Stimulated activated memory B cell treated with anti-CD40 and anti-IgM and Interleukin-4, amounts not matched to agents 10 μg/mL and 1 μg/mL and 100 μg/mL, for 72 hours (primary cell): ENCODE measurements around the gene CRTAC1.

ENCODE experiments used
- ATAC-seq: fragments of 150-1000 bp; cut with Tn5 transposase; 2 replicates; pipeline ENCODE4 v1.10.0; 2021
- H3K27ac Mint-ChIP-seq: one replicate; pipeline ENCODE4 v1.8.0; 2022; ENCODE audit warnings: mild to moderate bottlenecking, mixed read lengths
- H3K27me3 Mint-ChIP-seq: one replicate; pipeline ENCODE4 v1.8.0; 2022; ENCODE audit warnings: mixed read lengths
- H3K36me3 Mint-ChIP-seq: one replicate; pipeline ENCODE4 v1.8.0; 2022; ENCODE audit warnings: mixed read lengths
- H3K4me1 Mint-ChIP-seq: one replicate; pipeline ENCODE4 v1.8.0; 2022; ENCODE audit warnings: mixed read lengths
- H3K4me3 Mint-ChIP-seq: one replicate; pipeline ENCODE4 v1.8.0; 2022; ENCODE audit warnings: mild to moderate bottlenecking, moderate library complexity, mixed read lengths
- H3K9me3 Mint-ChIP-seq: one replicate; pipeline ENCODE4 v1.8.0; 2022; ENCODE audit warnings: mixed read lengths

The CRTAC1 gene

GRCh38 chr10:98012644-98013043 is 17.8 kb downstream of the CRTAC1 start:
- Mint-ChIP-seq H3K9me3 (no peaks in the 10 kb centered on the region), H3K27ac (no peak overlapping the region), H3K4me1 (no peaks in the 10 kb centered on the region), H3K27me3 (peaks cover 38% of the 10 kb centered on the region), H3K4me3 (no peak overlapping the region), H3K36me3 (no peaks in the 10 kb centered on the region)
- no peak for ATAC-seq

- H3K27me3 Mint-ChIP-seq, result peaks cover 30% of the 10 kb centered on the region
- H3K4me1 Mint-ChIP-seq, result no peaks in the 10 kb centered on the region
- no peak for ATAC-seq
- no peak overlapping the region for H3K27ac Mint-ChIP-seq
- H3K9me3 Mint-ChIP-seq, result no peaks in the 10 kb centered on the region
- H3K36me3 Mint-ChIP-seq, result no peaks in the 10 kb centered on the region
- no peak overlapping the region for H3K4me3 Mint-ChIP-seq
Measured at GRCh38 chr10:98010939-98011685, 19.3 kb downstream of the CRTAC1 start.

DNA sequence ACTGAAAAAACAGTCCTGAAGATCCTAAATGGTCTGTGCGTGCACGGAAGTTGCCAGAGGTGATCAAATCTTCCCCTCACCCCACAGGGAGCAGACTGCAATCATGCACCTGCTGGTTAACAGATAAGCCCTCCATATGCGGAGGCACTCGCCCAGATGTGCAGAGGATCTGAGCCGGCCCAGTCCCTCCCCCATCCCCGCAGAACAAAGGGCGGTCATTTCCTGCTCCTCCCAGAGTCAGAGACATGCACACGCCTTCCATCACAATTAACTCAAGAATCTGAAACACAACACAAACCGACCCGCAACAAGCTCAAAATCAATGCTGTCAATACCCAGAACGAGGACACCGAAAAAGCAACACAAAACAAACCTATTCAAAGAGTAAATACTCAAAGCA is 24.2 kb downstream of the CRTAC1 start:
- no peaks in the 10 kb centered on the region for H3K9me3 Mint-ChIP-seq
- H3K27ac Mint-ChIP-seq, result no peak overlapping the region
- H3K36me3 Mint-ChIP-seq, result no peaks in the 10 kb centered on the region
- peaks cover 10% of the 10 kb centered on the region for H3K27me3 Mint-ChIP-seq
- no peak overlapping the region for H3K4me3 Mint-ChIP-seq
- ATAC-seq, result no peak
- H3K4me1 Mint-ChIP-seq, result no peaks in the 10 kb centered on the region

DNA sequence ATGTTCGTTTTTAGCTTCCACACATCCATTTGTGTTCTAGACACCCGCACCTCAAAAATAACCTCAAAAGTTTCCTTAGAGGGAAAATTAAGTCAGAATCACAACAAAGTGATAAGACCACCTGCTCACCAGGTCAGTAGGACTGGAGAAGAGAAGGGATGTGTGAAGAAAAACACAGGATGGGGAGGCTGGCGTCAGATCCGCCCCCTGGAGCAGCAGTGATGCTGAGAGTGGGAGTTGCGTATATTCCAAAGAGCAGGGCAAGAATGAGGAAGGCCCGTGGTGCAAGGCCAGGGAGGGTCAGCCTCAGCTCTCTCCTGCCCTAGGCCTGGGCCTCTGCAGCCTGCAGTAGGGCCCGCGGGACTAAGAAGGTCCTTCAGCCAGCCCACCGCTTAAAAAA is 28.7 kb downstream of the CRTAC1 start:
- H3K27me3 Mint-ChIP-seq, result peaks cover 20% of the 10 kb centered on the region
- ATAC-seq, result no peak
- no peak overlapping the region for H3K4me3 Mint-ChIP-seq
- H3K36me3 Mint-ChIP-seq, result no peaks in the 10 kb centered on the region
- no peaks in the 10 kb centered on the region for H3K4me1 Mint-ChIP-seq
- no peak overlapping the region for H3K27ac Mint-ChIP-seq
- H3K9me3 Mint-ChIP-seq, result peaks cover 9% of the 10 kb centered on the region

DNA sequence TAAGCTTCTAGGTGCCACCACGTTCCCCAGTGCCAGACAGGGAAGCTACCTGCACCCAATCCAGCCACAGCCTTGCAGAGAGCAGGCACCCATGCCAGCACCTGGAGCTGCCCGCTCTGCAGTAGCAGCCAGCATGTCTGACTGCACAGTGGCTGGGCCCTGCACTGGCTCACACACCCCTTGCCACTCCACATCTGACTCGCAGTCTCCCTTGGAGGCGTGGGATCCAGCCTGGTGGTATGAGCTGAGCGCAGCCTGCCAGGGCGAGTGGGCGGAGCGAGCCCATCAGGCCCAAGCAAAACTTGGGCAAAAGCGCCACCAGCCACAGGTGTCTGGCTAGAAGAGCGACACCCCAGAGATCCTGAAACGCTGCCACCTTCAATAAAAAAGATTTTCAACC is 30.1 kb downstream of the CRTAC1 start:
- H3K36me3 Mint-ChIP-seq, result no peaks in the 10 kb centered on the region
- no peak overlapping the region for H3K4me3 Mint-ChIP-seq
- peaks cover 9% of the 10 kb centered on the region for H3K9me3 Mint-ChIP-seq
- no peak overlapping the region for H3K27ac Mint-ChIP-seq
- ATAC-seq, result peak; percentile 8
- peaks cover 11% of the 10 kb centered on the region for H3K27me3 Mint-ChIP-seq
- H3K4me1 Mint-ChIP-seq, result no peaks in the 10 kb centered on the region

DNA sequence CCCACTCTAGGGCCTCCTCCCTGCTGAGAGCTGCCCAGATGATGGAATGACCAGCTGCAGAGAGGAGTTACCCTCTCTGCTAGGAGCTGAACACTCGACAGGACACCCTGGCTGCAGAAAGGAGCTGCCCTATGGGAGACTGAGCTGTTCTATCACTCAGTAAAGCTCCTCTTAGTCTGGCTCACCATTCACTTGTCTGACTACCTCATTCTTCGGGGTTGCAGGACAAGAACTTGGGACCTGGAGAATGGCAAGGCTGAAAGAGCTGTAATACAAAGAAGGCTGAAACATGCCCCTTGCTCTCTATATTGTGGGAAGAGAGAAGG is 30.5 kb downstream of the CRTAC1 start:
- no peak for ATAC-seq

DNA sequence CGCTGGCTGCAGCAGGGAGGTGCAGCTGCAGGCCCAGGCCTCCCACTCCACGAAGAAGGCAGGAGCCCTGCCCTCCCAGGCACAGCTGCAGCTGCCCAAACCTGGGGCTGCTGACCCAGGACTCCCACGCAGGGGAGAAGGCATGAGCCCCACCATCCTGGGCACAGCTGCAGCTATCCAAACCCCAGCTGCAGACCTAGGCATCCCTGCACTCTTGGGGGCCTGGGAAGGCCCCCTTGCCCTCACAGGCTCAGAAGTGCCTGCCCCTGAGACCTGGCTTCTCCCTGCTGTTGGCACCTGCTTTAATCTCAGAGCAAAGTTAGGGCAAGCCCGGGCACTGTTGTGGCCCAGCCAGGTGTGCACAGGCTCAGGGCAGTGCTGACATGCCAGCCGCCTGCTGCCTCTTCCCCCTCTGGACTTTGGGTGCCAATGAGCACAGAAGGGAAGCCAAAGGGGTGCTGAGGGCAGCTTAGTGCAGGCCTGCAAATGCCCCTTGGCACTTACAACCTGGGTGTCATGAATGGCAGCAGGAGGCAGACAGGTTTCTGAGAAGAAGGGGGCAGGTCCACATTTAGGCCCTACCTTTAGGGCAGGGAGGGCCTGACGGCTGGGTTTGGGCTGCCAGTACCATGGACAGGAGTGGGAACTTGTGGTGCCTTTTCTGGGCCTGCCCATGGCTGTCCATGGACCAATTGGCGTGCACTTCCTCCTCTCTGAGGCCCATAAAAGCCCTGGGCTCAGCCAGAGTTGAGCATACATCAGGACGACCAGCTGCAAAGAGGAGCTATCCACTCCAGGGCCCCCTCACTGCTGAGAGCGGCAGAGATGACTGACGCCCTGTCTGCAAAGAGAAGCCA is 31.1 kb downstream of the CRTAC1 start:
- H3K36me3 Mint-ChIP-seq, result no peaks in the 10 kb centered on the region
- peaks cover 9% of the 10 kb centered on the region for H3K9me3 Mint-ChIP-seq
- ATAC-seq, result peak; percentile 43
- H3K27me3 Mint-ChIP-seq, result peaks cover 11% of the 10 kb centered on the region
- H3K4me1 Mint-ChIP-seq, result no peaks in the 10 kb centered on the region
- H3K4me3 Mint-ChIP-seq, result no peak overlapping the region
- H3K27ac Mint-ChIP-seq, result no peak overlapping the region

More for the DNA sequence above, 30.5 kb downstream of the CRTAC1 start:
- H3K36me3 Mint-ChIP-seq, result no peaks in the 10 kb centered on the region
- no peak overlapping the region for H3K27ac Mint-ChIP-seq
- H3K4me3 Mint-ChIP-seq, result no peak overlapping the region
- H3K4me1 Mint-ChIP-seq, result no peaks in the 10 kb centered on the region
- peaks cover 9% of the 10 kb centered on the region for H3K9me3 Mint-ChIP-seq
- peaks cover 11% of the 10 kb centered on the region for H3K27me3 Mint-ChIP-seq

DNA sequence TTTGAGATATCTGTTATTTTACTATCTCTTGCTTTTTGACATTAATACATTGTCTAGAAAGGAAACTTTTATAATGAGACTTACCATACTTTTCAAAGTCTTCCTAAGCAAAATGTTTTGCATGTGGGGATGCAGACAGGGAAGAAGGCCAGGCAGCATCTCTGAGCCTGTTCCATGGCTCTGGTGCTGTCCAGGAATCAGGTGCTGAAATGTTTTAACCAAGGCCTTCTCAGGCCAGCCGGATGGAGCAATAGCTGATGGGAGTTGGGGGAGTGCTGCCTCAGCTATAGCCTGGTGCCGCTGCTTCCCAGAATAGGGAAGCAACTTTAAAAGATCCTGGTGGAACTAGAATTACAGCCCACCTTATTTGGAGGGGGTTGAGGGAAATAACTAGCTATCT is 38.5 kb downstream of the CRTAC1 start:
- no peaks in the 10 kb centered on the region for H3K36me3 Mint-ChIP-seq
- no peaks in the 10 kb centered on the region for H3K4me1 Mint-ChIP-seq
- H3K27ac Mint-ChIP-seq, result no peak overlapping the region
- no peak for ATAC-seq
- no peaks in the 10 kb centered on the region for H3K9me3 Mint-ChIP-seq
- no peak overlapping the region for H3K4me3 Mint-ChIP-seq
- H3K27me3 Mint-ChIP-seq, result peaks cover 24% of the 10 kb centered on the region

DNA sequence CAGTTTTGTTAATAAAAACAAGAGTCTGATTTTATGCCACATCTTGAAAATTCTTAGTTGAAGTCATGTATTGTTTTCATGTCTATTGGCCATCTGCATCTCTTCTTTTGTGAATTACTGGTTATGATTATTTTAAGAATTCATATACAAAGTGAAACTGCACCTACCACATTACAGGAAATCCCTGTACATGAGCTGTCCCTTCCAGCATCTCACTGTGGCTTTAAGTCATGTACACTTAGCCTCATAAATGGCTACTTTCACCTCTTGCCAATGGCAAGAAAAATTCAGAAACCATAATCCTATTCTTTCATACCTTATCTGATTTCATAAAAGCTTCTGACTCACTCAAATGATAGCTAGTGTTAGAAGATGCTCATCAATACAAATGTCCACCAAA is 48.6 kb downstream of the CRTAC1 start:
- no peak overlapping the region for H3K27ac Mint-ChIP-seq
- H3K9me3 Mint-ChIP-seq, result no peaks in the 10 kb centered on the region
- peaks cover 65% of the 10 kb centered on the region for H3K27me3 Mint-ChIP-seq
- H3K4me3 Mint-ChIP-seq, result no peak overlapping the region
- no peak for ATAC-seq
- no peaks in the 10 kb centered on the region for H3K36me3 Mint-ChIP-seq
- no peaks in the 10 kb centered on the region for H3K4me1 Mint-ChIP-seq

DNA sequence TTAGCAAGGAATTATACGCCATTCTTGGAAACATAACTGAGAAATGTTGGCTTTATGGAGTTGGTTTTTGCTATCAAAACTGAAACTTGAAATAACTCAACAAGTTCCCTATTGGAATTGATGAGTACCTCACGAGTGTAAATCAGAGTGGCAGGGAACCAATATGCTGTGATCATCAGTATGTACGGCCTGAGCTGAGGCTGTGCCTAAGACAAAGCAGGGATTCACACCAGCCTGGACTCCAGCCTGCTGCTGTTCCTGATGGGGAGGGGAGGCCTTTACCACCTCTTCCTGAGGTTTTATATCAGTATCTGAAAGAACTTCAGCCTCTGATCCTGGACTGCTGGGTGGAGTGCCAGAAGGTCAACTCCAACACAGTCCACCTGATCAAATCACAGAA is 52.7 kb downstream of the CRTAC1 start:
- no peaks in the 10 kb centered on the region for H3K9me3 Mint-ChIP-seq
- no peaks in the 10 kb centered on the region for H3K36me3 Mint-ChIP-seq

DNA sequence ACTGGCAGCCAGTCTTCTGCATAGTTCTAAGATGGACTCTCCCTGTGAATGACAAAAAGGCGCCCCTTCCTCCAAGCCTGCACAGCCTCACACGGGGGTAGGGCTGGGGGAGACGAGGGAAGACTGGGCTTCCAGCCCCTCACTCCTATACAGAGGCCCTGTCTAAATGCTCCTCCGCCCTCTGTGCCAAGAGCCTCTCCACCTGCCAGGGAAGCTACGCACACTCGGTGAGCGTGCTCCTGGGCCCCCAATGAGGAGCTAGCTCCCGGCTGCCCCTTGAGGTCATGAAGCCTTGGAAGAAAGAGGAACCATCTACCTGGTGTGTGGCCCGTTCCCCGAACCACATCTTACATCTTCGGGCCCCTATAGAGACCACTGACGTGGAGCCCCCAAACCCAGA is 54.8 kb downstream of the CRTAC1 start:
- H3K4me3 Mint-ChIP-seq, result no peak overlapping the region
- ATAC-seq, result no peak
- peaks cover 67% of the 10 kb centered on the region for H3K27me3 Mint-ChIP-seq
- no peaks in the 10 kb centered on the region for H3K4me1 Mint-ChIP-seq
- no peak overlapping the region for H3K27ac Mint-ChIP-seq
- H3K36me3 Mint-ChIP-seq, result no peaks in the 10 kb centered on the region
- no peaks in the 10 kb centered on the region for H3K9me3 Mint-ChIP-seq

More for the DNA sequence above, 52.7 kb downstream of the CRTAC1 start:
- no peak overlapping the region for H3K4me3 Mint-ChIP-seq
- H3K27me3 Mint-ChIP-seq, result peaks cover 64% of the 10 kb centered on the region
- H3K4me1 Mint-ChIP-seq, result no peaks in the 10 kb centered on the region
- H3K27ac Mint-ChIP-seq, result no peak overlapping the region
- ATAC-seq, result no peak

DNA sequence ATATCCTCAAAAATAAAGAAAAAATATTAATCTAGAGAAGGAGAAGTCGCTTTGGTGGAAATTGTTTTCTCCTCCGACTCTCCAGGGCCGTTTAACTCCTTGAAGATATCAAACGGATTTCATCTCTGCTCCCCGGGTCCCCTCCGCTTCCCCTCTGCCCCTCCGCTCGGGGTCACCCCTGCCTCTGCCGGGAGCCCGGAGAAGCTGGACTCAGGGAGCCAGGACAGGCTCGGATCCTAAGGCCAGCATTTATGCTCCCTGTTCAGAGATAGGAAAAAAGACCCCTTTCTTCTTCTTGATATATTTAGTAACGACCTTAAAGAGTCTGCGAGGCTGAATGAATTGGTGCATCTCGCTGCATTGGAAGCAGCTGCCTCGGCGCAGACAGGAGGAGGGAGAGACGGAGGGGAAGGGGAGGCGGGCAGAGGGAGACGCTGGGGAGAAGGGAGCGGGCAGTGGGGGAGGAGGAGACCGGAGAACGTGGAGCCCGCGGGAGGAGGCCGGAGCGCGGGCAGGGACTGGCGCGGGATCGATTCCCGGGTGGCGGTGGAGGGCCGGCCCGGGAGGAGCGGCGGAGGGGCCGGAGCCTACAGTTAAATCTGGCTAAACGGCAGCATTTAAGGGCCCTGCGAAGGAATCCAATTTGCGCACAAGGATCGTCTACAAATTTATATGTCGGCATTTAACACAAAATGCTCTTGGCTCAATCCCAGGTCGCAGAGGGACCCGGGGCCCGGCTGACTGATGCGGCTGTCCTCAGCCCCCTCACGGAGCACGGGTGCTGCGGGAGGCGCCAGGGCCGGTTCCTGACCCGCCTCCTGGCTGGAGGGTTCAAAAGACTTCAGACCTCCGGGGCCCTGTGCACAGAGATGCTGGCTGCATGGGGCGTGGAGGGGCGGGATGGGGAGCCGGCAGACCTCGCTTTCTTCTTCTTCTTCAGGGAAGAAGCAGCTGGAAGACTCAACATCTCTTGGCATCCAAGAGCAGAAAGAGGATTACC is 55.6 kb downstream of the CRTAC1 start:
- no peaks in the 10 kb centered on the region for H3K36me3 Mint-ChIP-seq
- no peak for ATAC-seq
- H3K9me3 Mint-ChIP-seq, result no peaks in the 10 kb centered on the region
- H3K4me3 Mint-ChIP-seq, result no peak overlapping the region
- no peaks in the 10 kb centered on the region for H3K4me1 Mint-ChIP-seq
- H3K27ac Mint-ChIP-seq, result no peak overlapping the region
- H3K27me3 Mint-ChIP-seq, result peaks cover 75% of the 10 kb centered on the region

GRCh38 chr10:97974100-97974499 is 56.3 kb downstream of the CRTAC1 start:
- no peak overlapping the region for H3K27ac Mint-ChIP-seq
- H3K36me3 Mint-ChIP-seq, result no peaks in the 10 kb centered on the region
- H3K27me3 Mint-ChIP-seq, result peaks cover 77% of the 10 kb centered on the region
- H3K9me3 Mint-ChIP-seq, result no peaks in the 10 kb centered on the region
- no peak for ATAC-seq
- no peak overlapping the region for H3K4me3 Mint-ChIP-seq
- no peaks in the 10 kb centered on the region for H3K4me1 Mint-ChIP-seq

- Mint-ChIP-seq H3K4me3 (no peak overlapping the region), H3K4me1 (no peaks in the 10 kb centered on the region), H3K36me3 (no peaks in the 10 kb centered on the region), H3K9me3 (no peaks in the 10 kb centered on the region), H3K27me3 (peaks cover 56% of the 10 kb centered on the region), H3K27ac (no peak overlapping the region)
- ATAC-seq, result no peak
Measured at GRCh38 chr10:97969538-97970079, 60.8 kb downstream of the CRTAC1 start.

GRCh38 chr10:97964748-97965147 is 65.7 kb downstream of the CRTAC1 start:
- H3K4me1 Mint-ChIP-seq, result no peaks in the 10 kb centered on the region
- H3K27ac Mint-ChIP-seq, result no peak overlapping the region
- no peaks in the 10 kb centered on the region for H3K9me3 Mint-ChIP-seq
- H3K36me3 Mint-ChIP-seq, result no peaks in the 10 kb centered on the region
- peaks cover 49% of the 10 kb centered on the region for H3K27me3 Mint-ChIP-seq
- ATAC-seq, result no peak
- no peak overlapping the region for H3K4me3 Mint-ChIP-seq
